HepG2 (cell line): Measurements from ENCODE around the gene TPM1. TPM values are rescaled to one million over a fixed set of nuclear protein-coding genes. Genes with fewer than 3 reads are reported as not detected.

Experiments used
- ATAC-seq: fragments of 200-7000 bp; cut with Tn5 transposase; 3 replicates; pipeline ENCODE4 v1.9.1; 2020; ENCODE audit warnings: mild to moderate bottlenecking, moderate library complexity
- BruUV-seq: library from RNA; stranded (reverse); fragments of 400-500 nt; replicated peaks from 2 replicates; lab custom pipeline; 2021; lab: Mats Ljungman, UMichigan
- CTCF ChIA-PET: fragments of 300-600 bp; formaldehyde crosslinking; extraction: SDS; loops from one replicate; lab custom pipeline; 2021; ENCODE audit warnings: low total read pairs, inconsistent platforms, low intra/inter-chr PET ratio; lab: Yijun Ruan, JAX
- POLR2A ChIA-PET: fragments of 350-600 bp; sonication (Branson Sonifier 250); formaldehyde crosslinking; loops from one replicate; lab custom pipeline; 2020; ENCODE audit warnings: antibody characterized with exemption, inconsistent platforms; lab: Yijun Ruan, JAX
- DNase-seq: peaks from one replicate; pipeline ENCODE4 v3.0.0-alpha.2; 2015; ENCODE audit warnings: low spot score
- FAIRE-seq: peaks from 3 replicates; lab custom pipeline; 2011; peaks lifted over from hg19 to GRCh38; lab: Jason Lieb, UNC
- H2AFZ ChIP-seq: one replicate; pipeline ENCODE4 v1.6.1; 2011; ENCODE audit warnings: low read length, inconsistent platforms
- H3K27ac ChIP-seq: fragments of 300-600 bp; 3 replicates; pipeline ENCODE4 v1.8.0; 2011; ENCODE audit warnings: mixed run types, mild to moderate bottlenecking, mixed read lengths, low read length, inconsistent platforms; ENCODE audit not compliant: insufficient read depth; ENCODE audit errors: extremely low read length
- H3K27me3 ChIP-seq, 2 experiments: fragments of 200-600 bp in 1 of 2; 2 replicates in 1 of 2; 3 replicates in 1 of 2; pipeline versions ENCODE4 v1.6.0 to v1.8.0; 2011; ENCODE audit warnings: low read length in 2 of 2, mild to moderate bottlenecking in 2 of 2, moderate library complexity in 2 of 2, inconsistent platforms in 1 of 2; ENCODE audit not compliant: insufficient read depth in 2 of 2, control insufficient read depth in 1 of 2
- H3K36me3 ChIP-seq, 2 experiments: fragments of 200-600 bp in 1 of 2; replicated peaks in 1 of 2; 2 replicates in 1 of 2; 3 replicates in 1 of 2; pipeline versions ENCODE4 v1.5.1 to v1.8.0; 2011; ENCODE audit warnings: low read length in 2 of 2, inconsistent platforms in 1 of 2; ENCODE audit not compliant: insufficient read depth in 2 of 2, control insufficient read depth in 1 of 2
- H3K4me1 ChIP-seq: 2 replicates; pipeline ENCODE4 v1.5.1; 2012; ENCODE audit warnings: low read length, inconsistent platforms; ENCODE audit not compliant: insufficient read depth
- H3K4me2 ChIP-seq: 2 replicates; pipeline ENCODE4 v1.6.0; 2011; ENCODE audit warnings: low read depth, low read length, inconsistent platforms
- H3K4me3 ChIP-seq, 3 experiments: fragments of 200-600 bp in 1 of 3; sonication (generic), shearing (Covaris generic) in 1 of 3; replicated peaks in 1 of 3; 2 replicates each; pipeline ENCODE4 v1.5.1; 2011 to 2016; ENCODE audit warnings: low read length in 3 of 3, inconsistent platforms in 2 of 3, low read depth in 2 of 3, mild to moderate bottlenecking in 2 of 3, control low read depth in 1 of 3, mixed read lengths in 1 of 3; ENCODE audit not compliant: insufficient read depth in 1 of 3
- H3K79me2 ChIP-seq: one replicate; pipeline ENCODE4 v1.6.1; 2011; ENCODE audit warnings: low read length, inconsistent platforms; ENCODE audit not compliant: insufficient read depth
- H3K9ac ChIP-seq: 2 replicates; pipeline ENCODE4 v1.6.0; 2011; ENCODE audit warnings: mild to moderate bottlenecking, low read depth, low read length, inconsistent platforms; ENCODE audit not compliant: insufficient read depth
- H3K9me3 ChIP-seq: 2 replicates; pipeline ENCODE4 v1.5.1; 2012; ENCODE audit warnings: mild to moderate bottlenecking, low read length
- H4K20me1 ChIP-seq: 2 replicates; pipeline ENCODE4 v1.6.0; 2011; ENCODE audit warnings: inconsistent platforms, mild to moderate bottlenecking, low read length, moderate library complexity; ENCODE audit not compliant: insufficient read depth
- EP300 ChIP-seq, 3 experiments: sonication (generic) in 1 of 3; formaldehyde crosslinking in 1 of 3; IDR thresholded peaks; 2 replicates each; pipeline versions ENCODE4 v1.5.1 to v1.6.1; 2011 to 2020; ENCODE audit warnings: low read depth in 2 of 3, low read length in 2 of 3, borderline replicate concordance in 1 of 3, improper control_type of control experiment in 1 of 3, mild to moderate bottlenecking in 1 of 3, missing genetic modification reagents in 1 of 3, moderate library complexity in 1 of 3
- FIP1L1 ChIP-seq: fragments of 200-400 bp; formaldehyde crosslinking; IDR thresholded peaks from 2 replicates; pipeline ENCODE4 v1.6.1; 2018; ENCODE audit warnings: low read depth, mild to moderate bottlenecking, low read length, moderate library complexity, borderline replicate concordance; ENCODE audit not compliant: insufficient read depth
- IKZF1 ChIP-seq: fragments of 450-650 bp; IDR thresholded peaks from 2 replicates; pipeline ENCODE4 v1.7.1; 2016
- KAT7 ChIP-seq: IDR thresholded peaks from 2 replicates; pipeline ENCODE4 v1.6.1; 2018; ENCODE audit warnings: borderline replicate concordance, missing compliant biosample characterization
- KDM4B ChIP-seq: sonication (generic); formaldehyde crosslinking; IDR thresholded peaks from 2 replicates; pipeline ENCODE4 v1.4.0; 2020; ENCODE audit warnings: missing genetic modification reagents
- SOX5 ChIP-seq: IDR thresholded peaks from 2 replicates; pipeline ENCODE4 v1.6.1; 2016; ENCODE audit warnings: borderline replicate concordance
- TCF7 ChIP-seq: sonication (generic); IDR thresholded peaks from 2 replicates; pipeline ENCODE4 v1.6.1; 2016; ENCODE audit warnings: antibody characterized with exemption, low read depth
- ZBTB4 ChIP-seq: sonication (generic); formaldehyde crosslinking; IDR thresholded peaks from 2 replicates; pipeline ENCODE4 v1.4.0; 2020; ENCODE audit warnings: missing genetic modification reagents, mild to moderate bottlenecking, borderline replicate concordance
- ZBTB8A ChIP-seq: sonication (generic); formaldehyde crosslinking; IDR thresholded peaks from 2 replicates; pipeline ENCODE4 v1.4.0; 2020; ENCODE audit warnings: mild to moderate bottlenecking, low read depth, missing genetic modification reagents, borderline replicate concordance
- ZNF121 ChIP-seq: sonication (generic); formaldehyde crosslinking; IDR thresholded peaks from 2 replicates; pipeline ENCODE4 v1.5.0; 2020; ENCODE audit warnings: mild to moderate bottlenecking, missing genetic modification reagents
- ZNF33B ChIP-seq: sonication (generic); formaldehyde crosslinking; IDR thresholded peaks from 2 replicates; pipeline ENCODE4 v1.5.1; 2020; ENCODE audit warnings: mild to moderate bottlenecking, missing genetic modification reagents
- WGBS: methylation state at CpG from one replicate; pipeline ENCODE4 v1.1.6; 2017; ENCODE audit warnings: low lambda C conversion rate; 5-methylcytosine and 5-hydroxymethylcytosine counted together
- in situ Hi-C: cut with HindIII; loops from 2 replicates; pipeline ENCODE4 v1.10.0; 2017; ENCODE audit warnings: low pct_unique_long_range_greater_than_20kb; ENCODE audit not compliant: extremely low pct_ligation_motif_present
- intact Hi-C: fragments of 100-400 bp; cut with micrococcal nuclease; formaldehyde crosslinking; loops from one replicate; pipeline ENCODE4 v1.10.0; 2022; ENCODE audit not compliant: unreplicated experiment
- polyA plus RNA-seq, 8 experiments: library from polyadenylated mRNA; depleted of rRNA in 3 of 8; stranded (reverse) in 7 of 8; unstranded in 1 of 8; fragments of >200 nt; fragmentation: Illumina TruSeq in 4 of 8; extraction: Trizol in 4 of 8; gene quantifications; 2 replicates each; pipeline versions ENCODE4 v1.2.1 to v1.2.3, GENCODE V29; 2011 to 2016; ENCODE audit warnings: low read depth in 4 of 8, missing spikeins in 1 of 8, mixed read lengths in 1 of 8; ENCODE audit not compliant: insufficient read depth in 1 of 8
- total RNA-seq, 5 experiments: library from RNA; depleted of rRNA; stranded (reverse); fragments of >200 nt; fragmentation: Illumina TruSeq; extraction: Trizol; gene quantifications; 2 replicates each; pipeline ENCODE4 v1.2.3, GENCODE V29; 2016; ENCODE audit warnings: low read depth in 1 of 5
- TF ChIP-seq, protein P1 (sequence below): fragments of 450-650 bp; IDR thresholded peaks from 2 replicates; pipeline ENCODE4 v1.6.1; 2017
- TF ChIP-seq, protein P2 (sequence below): sonication (generic); formaldehyde crosslinking; IDR thresholded peaks from 2 replicates; pipeline ENCODE4 v1.4.0; 2020; ENCODE audit warnings: mild to moderate bottlenecking, missing genetic modification reagents

The TPM1 gene
- total and polyA plus RNA-seq, 2 of the 13 experiments (the other 11 are each of a cell fraction or from before 2014, with no cell fraction given) = 98.9 to 109 TPM

DNA sequence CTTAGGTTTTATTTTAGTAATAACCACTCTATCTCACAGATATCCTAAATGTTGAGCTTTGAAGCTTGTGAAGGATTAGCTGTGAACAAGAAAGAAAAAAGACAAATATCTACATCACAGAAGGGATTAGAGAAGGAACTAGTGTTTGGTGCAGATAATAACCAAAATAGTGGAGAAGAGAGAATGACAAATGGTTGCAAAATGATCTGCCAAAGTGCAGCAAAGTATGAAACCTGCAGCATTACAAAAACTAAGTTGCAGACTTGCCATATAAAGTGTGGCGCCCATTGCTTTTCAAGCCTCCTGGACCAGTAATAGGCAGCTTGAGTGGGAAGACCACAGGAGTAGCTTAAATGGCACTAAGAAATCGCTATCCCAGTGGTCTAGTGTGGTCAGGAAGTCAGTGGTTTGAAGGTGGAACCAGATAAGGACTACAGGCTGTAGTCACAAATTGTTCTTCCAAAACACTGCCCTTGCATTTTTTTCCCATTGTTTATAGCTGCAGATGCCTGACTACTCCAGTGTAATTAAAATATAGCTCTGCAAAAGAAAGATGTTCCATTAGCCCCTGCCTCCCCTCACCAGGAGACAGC is 20.7 kb downstream of the TPM1 start:
- CTCF ChIA-PET = no interaction called here
- Histone ChIP-seq H2AFZ (no peak overlapping the region), H3K9me3 (no peaks in the 10 kb centered on the region), H3K79me2 (no peaks in the 10 kb centered on the region), H3K4me1 (no peaks in the 10 kb centered on the region), H3K4me3 (no peak overlapping the region), H3K36me3 (peaks cover 29 to 74% of the 10 kb centered on the region in 2 experiments), H3K27ac (no peak overlapping the region)
- ATAC-seq (no peak), DNase-seq (no peak)
- 100% methylated on average over 2 of the region's 2 CpGs for WGBS
- BruUV-seq = no TSS peak
- intact Hi-C loops = no loop called here
- POLR2A ChIA-PET = interaction anchor here (1.3 kb wide), 1 partner anchor 9 kb away, joined by 3 read pairs; no protein-coding TSS in a partner anchor
- no peak for TF ChIP-seq SOX5 (CRISPR knock-in tag)
- no peak for TF ChIP-seq IKZF1
- no peak for TF ChIP-seq ZNF33B
- TF ChIP-seq ZBTB4 (CRISPR knock-in tag) = no peak
- TF ChIP-seq ZBTB8A (CRISPR knock-in tag) = no peak
- TF ChIP-seq KDM4B (CRISPR knock-in tag) = no peak
- no peak for TF ChIP-seq TCF7
- no peak for TF ChIP-seq KAT7 (CRISPR knock-in tag)
- no peak for TF ChIP-seq ZNF121
- TF ChIP-seq EP300 (IDR thresholded peaks at IDR 0.05; ENCODE audit: low read depth in 2 of 2, low read length in 2 of 2) = no peak
- TF ChIP-seq EP300 (CRISPR knock-in tag; IDR thresholded peaks at IDR 0.05; ENCODE audit: borderline replicate concordance) = no peak
- no peak for TF ChIP-seq FIP1L1
- TF ChIP-seq, protein P1, sequence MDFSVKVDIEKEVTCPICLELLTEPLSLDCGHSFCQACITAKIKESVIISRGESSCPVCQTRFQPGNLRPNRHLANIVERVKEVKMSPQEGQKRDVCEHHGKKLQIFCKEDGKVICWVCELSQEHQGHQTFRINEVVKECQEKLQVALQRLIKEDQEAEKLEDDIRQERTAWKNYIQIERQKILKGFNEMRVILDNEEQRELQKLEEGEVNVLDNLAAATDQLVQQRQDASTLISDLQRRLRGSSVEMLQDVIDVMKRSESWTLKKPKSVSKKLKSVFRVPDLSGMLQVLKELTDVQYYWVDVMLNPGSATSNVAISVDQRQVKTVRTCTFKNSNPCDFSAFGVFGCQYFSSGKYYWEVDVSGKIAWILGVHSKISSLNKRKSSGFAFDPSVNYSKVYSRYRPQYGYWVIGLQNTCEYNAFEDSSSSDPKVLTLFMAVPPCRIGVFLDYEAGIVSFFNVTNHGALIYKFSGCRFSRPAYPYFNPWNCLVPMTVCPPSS = no peak
- TF ChIP-seq, protein P2, sequence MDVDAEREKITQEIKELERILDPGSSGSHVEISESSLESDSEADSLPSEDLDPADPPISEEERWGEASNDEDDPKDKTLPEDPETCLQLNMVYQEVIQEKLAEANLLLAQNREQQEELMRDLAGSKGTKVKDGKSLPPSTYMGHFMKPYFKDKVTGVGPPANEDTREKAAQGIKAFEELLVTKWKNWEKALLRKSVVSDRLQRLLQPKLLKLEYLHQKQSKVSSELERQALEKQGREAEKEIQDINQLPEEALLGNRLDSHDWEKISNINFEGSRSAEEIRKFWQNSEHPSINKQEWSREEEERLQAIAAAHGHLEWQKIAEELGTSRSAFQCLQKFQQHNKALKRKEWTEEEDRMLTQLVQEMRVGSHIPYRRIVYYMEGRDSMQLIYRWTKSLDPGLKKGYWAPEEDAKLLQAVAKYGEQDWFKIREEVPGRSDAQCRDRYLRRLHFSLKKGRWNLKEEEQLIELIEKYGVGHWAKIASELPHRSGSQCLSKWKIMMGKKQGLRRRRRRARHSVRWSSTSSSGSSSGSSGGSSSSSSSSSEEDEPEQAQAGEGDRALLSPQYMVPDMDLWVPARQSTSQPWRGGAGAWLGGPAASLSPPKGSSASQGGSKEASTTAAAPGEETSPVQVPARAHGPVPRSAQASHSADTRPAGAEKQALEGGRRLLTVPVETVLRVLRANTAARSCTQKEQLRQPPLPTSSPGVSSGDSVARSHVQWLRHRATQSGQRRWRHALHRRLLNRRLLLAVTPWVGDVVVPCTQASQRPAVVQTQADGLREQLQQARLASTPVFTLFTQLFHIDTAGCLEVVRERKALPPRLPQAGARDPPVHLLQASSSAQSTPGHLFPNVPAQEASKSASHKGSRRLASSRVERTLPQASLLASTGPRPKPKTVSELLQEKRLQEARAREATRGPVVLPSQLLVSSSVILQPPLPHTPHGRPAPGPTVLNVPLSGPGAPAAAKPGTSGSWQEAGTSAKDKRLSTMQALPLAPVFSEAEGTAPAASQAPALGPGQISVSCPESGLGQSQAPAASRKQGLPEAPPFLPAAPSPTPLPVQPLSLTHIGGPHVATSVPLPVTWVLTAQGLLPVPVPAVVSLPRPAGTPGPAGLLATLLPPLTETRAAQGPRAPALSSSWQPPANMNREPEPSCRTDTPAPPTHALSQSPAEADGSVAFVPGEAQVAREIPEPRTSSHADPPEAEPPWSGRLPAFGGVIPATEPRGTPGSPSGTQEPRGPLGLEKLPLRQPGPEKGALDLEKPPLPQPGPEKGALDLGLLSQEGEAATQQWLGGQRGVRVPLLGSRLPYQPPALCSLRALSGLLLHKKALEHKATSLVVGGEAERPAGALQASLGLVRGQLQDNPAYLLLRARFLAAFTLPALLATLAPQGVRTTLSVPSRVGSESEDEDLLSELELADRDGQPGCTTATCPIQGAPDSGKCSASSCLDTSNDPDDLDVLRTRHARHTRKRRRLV (CRISPR knock-in tag) = no peak
- TF ChIP-seq, all 625 proteins: peak for 0
- FAIRE-seq = no peak
- in situ Hi-C loops = no loop called here
- H4K20me1 ChIP-seq = no peaks in the 10 kb centered on the region
- no peaks in the 10 kb centered on the region for H3K27me3 ChIP-seq
- no peak overlapping the region for H3K9ac ChIP-seq
- H3K4me2 ChIP-seq = no peak overlapping the region
